A549 (cell line): Measurements from ENCODE around the gene ITIH5. TPM values are rescaled to one million over a fixed set of nuclear protein-coding genes. Genes with fewer than 3 reads are reported as not detected.

Experiments used
- ATAC-seq, 2 experiments: fragments of 200-7000 bp in 1 of 2; fragments of >200 bp in 1 of 2; cut with Nextera tagmentation in 1 of 2; cut with Tn5 transposase in 1 of 2; 3 replicates each; pipeline versions ENCODE4 v1.8.0 to v1.9.1; 2018 to 2020; ENCODE audit warnings: mild to moderate bottlenecking in 1 of 2, moderate library complexity in 1 of 2
- CTCF ChIA-PET: fragments of 300-600 bp; sonication (Branson Sonifier 250); formaldehyde crosslinking; extraction: SDS; loops from one replicate; lab custom pipeline; 2021; ENCODE audit warnings: antibody characterized with exemption, inconsistent platforms; lab: Yijun Ruan, JAX
- POLR2A ChIA-PET: fragments of 350-600 bp; formaldehyde crosslinking; extraction: SDS; loops from one replicate; lab custom pipeline; 2021; ENCODE audit warnings: antibody characterized with exemption, inconsistent platforms; lab: Yijun Ruan, JAX
- DNase-seq, 2 experiments: peaks; one replicate each; pipeline versions ENCODE4 v3.0.0 to v3.0.0-alpha.2; 2011 to 2016; ENCODE audit warnings: low read depth in 1 of 2, low spot score in 1 of 2
- FAIRE-seq: peaks from 2 replicates; lab custom pipeline; 2011; peaks lifted over from hg19 to GRCh38; lab: Jason Lieb, UNC
- H3K27ac ChIP-seq, 2 experiments: fragments of >200 bp; sonication (Bioruptor Twin); formaldehyde crosslinking; 3 replicates each; pipeline ENCODE4 v1.5.1; 2016 to 2017
- H3K4me1 ChIP-seq: fragments of >200 bp; sonication (Bioruptor Twin); formaldehyde crosslinking; 3 replicates; pipeline ENCODE4 v1.6.1; 2016
- H3K4me2 ChIP-seq: fragments of >200 bp; sonication (Bioruptor Twin); formaldehyde crosslinking; 3 replicates; pipeline ENCODE4 v1.6.1; 2016
- H3K4me3 ChIP-seq: fragments of >200 bp; sonication (Bioruptor Twin); formaldehyde crosslinking; 3 replicates; pipeline ENCODE4 v1.5.1; 2016
- H3K9me3 ChIP-seq: fragments of >200 bp; sonication (Bioruptor Twin); formaldehyde crosslinking; 3 replicates; pipeline ENCODE4 v1.6.1; 2016
- CBX2 ChIP-seq: fragments of 200-600 bp; sonication (generic); IDR thresholded peaks from 2 replicates; pipeline ENCODE4 v1.6.1; 2016; ENCODE audit warnings: low read depth, mild to moderate bottlenecking, borderline replicate concordance
- CHD2 ChIP-seq: fragments of 150-350 bp; IDR thresholded peaks from 2 replicates; pipeline ENCODE4 v1.6.1; 2014; ENCODE audit warnings: low read length; ENCODE audit not compliant: partially characterized antibody
- CHD4 ChIP-seq: fragments of 200-600 bp; sonication (generic); IDR thresholded peaks from 2 replicates; pipeline ENCODE4 v1.6.1; 2016; ENCODE audit warnings: antibody characterized with exemption, mild to moderate bottlenecking, borderline replicate concordance
- E2F6 ChIP-seq: IDR thresholded peaks from 2 replicates; pipeline ENCODE4 v1.6.1; 2012; ENCODE audit warnings: low read depth, borderline replicate concordance
- EHF ChIP-seq: fragments of 250-450 bp; sonication (Bioruptor Pico); IDR thresholded peaks from 2 replicates; pipeline ENCODE4 v1.5.0; 2020; ENCODE audit warnings: mild to moderate bottlenecking
- EHMT2 ChIP-seq: fragments of 200-600 bp; sonication (generic); IDR thresholded peaks from 2 replicates; pipeline ENCODE4 v1.6.1; 2016; ENCODE audit warnings: antibody characterized with exemption, low read depth, mild to moderate bottlenecking, moderate library complexity
- EP300 ChIP-seq, 2 experiments: fragments of >200 bp; sonication (Bioruptor Twin); formaldehyde crosslinking; IDR thresholded peaks; 2 replicates in 1 of 2; 3 replicates in 1 of 2; pipeline ENCODE4 v1.6.1; 2016 to 2017
- ESRRA ChIP-seq: fragments of 150-350 bp; IDR thresholded peaks from 2 replicates; pipeline ENCODE4 v1.6.1; 2014; ENCODE audit warnings: mild to moderate bottlenecking, low read length, borderline replicate concordance
- FOSB ChIP-seq: fragments of 250-450 bp; sonication (Bioruptor Pico); IDR thresholded peaks from 2 replicates; pipeline ENCODE4 v1.5.0; 2020; ENCODE audit warnings: mild to moderate bottlenecking, moderate library complexity
- FOXS1 ChIP-seq: fragments of 250-450 bp; sonication (Bioruptor Pico); IDR thresholded peaks from 2 replicates; pipeline ENCODE4 v1.5.0; 2020; ENCODE audit warnings: mild to moderate bottlenecking, moderate library complexity
- GATA3 ChIP-seq: IDR thresholded peaks from 2 replicates; pipeline ENCODE4 v1.6.1; 2012; ENCODE audit warnings: borderline replicate concordance
- HMGXB4 ChIP-seq: fragments of 250-450 bp; sonication (Bioruptor Pico); IDR thresholded peaks from 2 replicates; pipeline ENCODE4 v1.5.0; 2021; ENCODE audit warnings: mild to moderate bottlenecking, moderate library complexity, borderline replicate concordance
- KDM1A ChIP-seq: fragments of 200-600 bp; sonication (generic); IDR thresholded peaks from 2 replicates; pipeline ENCODE4 v1.6.1; 2016; ENCODE audit warnings: low read depth, mild to moderate bottlenecking
- MAZ ChIP-seq: fragments of 150-350 bp; IDR thresholded peaks from 2 replicates; pipeline ENCODE4 v1.6.1; 2014; ENCODE audit warnings: antibody characterized with exemption, low read depth, low read length, borderline replicate concordance
- MYC ChIP-seq: IDR thresholded peaks from 2 replicates; pipeline ENCODE4 v1.6.1; 2012; ENCODE audit warnings: mild to moderate bottlenecking, inconsistent platforms, low read length, improper control_type of control experiment, borderline replicate concordance
- NFE2L2 ChIP-seq: fragments of 150-350 bp; conservative IDR thresholded peaks from 2 replicates; pipeline ENCODE4 v1.6.1; 2014; ENCODE audit warnings: low read length
- NR3C1 ChIP-seq: fragments of >200 bp; sonication (Bioruptor Twin); formaldehyde crosslinking; IDR thresholded peaks from 3 replicates; pipeline ENCODE4 v1.6.1; 2017
- PHF8 ChIP-seq: fragments of 200-600 bp; sonication (generic); IDR thresholded peaks from 2 replicates; pipeline ENCODE4 v1.6.1; 2016; ENCODE audit warnings: low read depth, mild to moderate bottlenecking, antibody characterized with exemption, moderate library complexity, borderline replicate concordance
- RCOR1 ChIP-seq: fragments of 150-350 bp; IDR thresholded peaks from 2 replicates; pipeline ENCODE4 v1.6.1; 2014; ENCODE audit warnings: antibody characterized with exemption, low read length, low read depth
- RFX5 ChIP-seq: fragments of 450-650 bp; IDR thresholded peaks from 2 replicates; pipeline ENCODE4 v1.7.1; 2014; ENCODE audit warnings: antibody characterized with exemption, mild to moderate bottlenecking, moderate library complexity
- RNF2 ChIP-seq: fragments of 200-600 bp; sonication (generic); IDR thresholded peaks from 2 replicates; pipeline ENCODE4 v1.6.1; 2016; ENCODE audit warnings: low read depth, mild to moderate bottlenecking, antibody characterized with exemption, moderate library complexity, borderline replicate concordance
- SREBF2 ChIP-seq: fragments of 450-650 bp; IDR thresholded peaks from 2 replicates; pipeline ENCODE4 v1.6.1; 2014; ENCODE audit warnings: mild to moderate bottlenecking, moderate library complexity
- TP53 ChIP-seq: fragments of 250-450 bp; sonication (Bioruptor Pico); IDR thresholded peaks from 2 replicates; pipeline ENCODE4 v1.5.0; 2021; ENCODE audit warnings: mild to moderate bottlenecking, moderate library complexity
- ZFP36 ChIP-seq: fragments of 450-650 bp; IDR thresholded peaks from 2 replicates; pipeline ENCODE4 v1.6.1; 2014; ENCODE audit warnings: borderline replicate concordance; ENCODE audit not compliant: partially characterized antibody
- WGBS: methylation state at CpG from one replicate; pipeline ENCODE4 v1.1.6; 2017; ENCODE audit errors: missing lambda C conversion rate; 5-methylcytosine and 5-hydroxymethylcytosine counted together
- polyA plus RNA-seq, 4 experiments: library from polyadenylated mRNA; depleted of rRNA in 3 of 4; stranded (reverse); fragments of >200 nt; fragmentation: RNase III in 1 of 4; extraction: RNeasy Plus Mini Kit Qiagen cat#74134 plus additional on column Dnase treatment in 1 of 4; gene quantifications; 2 replicates in 3 of 4; 3 replicates in 1 of 4; pipeline ENCODE4 v1.2.3, GENCODE V29; 2011 to 2017
- TF ChIP-seq, protein P1 (sequence below): fragments of 200-600 bp; sonication (generic); IDR thresholded peaks from 2 replicates; pipeline ENCODE4 v1.6.1; 2016; ENCODE audit warnings: antibody characterized with exemption, mild to moderate bottlenecking, moderate library complexity
- TF ChIP-seq, protein P2 (sequence below): fragments of 450-650 bp; IDR thresholded peaks from 2 replicates; pipeline ENCODE4 v1.6.1; 2014; ENCODE audit warnings: antibody characterized with exemption

ITIH5 gene
- polyA plus RNA-seq, 2 of the 4 experiments (the other 2 are of a cell fraction) = 0.03 to 0.05 TPM

DNA sequence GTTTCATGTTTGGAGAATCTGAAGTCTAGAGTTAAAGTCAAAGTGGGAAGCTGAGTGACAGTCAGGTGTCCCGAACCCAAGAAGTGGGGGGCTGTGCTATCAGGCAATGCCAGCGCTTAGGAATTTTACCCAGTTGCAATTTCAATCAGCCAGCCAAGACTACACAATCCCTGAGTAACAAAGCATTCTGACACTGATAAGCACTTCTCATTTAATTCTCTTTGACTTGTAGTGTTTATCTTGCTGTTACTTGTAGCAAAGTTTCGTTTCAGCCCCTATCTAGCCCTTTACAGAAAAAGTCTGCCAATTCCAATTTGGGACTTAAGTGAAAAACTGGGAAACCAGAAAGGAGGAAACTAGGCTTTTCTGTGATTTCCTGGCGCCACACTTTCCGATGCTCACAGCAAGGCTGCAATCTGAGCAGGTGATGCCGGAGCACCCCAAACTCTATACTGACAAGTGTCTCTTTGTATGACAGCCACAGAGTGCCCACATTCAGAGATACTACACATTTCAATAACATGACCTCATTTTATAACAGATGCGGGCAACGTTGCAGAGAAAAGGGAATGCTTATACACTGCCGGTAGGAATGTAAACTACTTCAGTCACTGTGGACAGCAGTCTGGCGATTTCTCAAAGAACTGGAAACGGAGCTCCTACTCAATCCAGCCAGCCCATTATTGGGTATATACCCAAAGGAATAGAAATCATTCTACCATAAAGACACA is 61.0 kb downstream of the ITIH5 start:
- ChIA-PET CTCF (no interaction called here), POLR2A (no interaction called here)
- H3K4me1 ChIP-seq = no peaks in the 10 kb centered on the region
- TF ChIP-seq CHD4 = no peak
- TF ChIP-seq RFX5 = no peak
- TF ChIP-seq RCOR1 = no peak
- H3K27ac ChIP-seq = no peak overlapping the region
- no peak for DNase-seq
- H3K4me2 ChIP-seq = no peak overlapping the region
- 41% methylated on average over 11 of the region's 11 CpGs for WGBS
- no peaks in the 10 kb centered on the region for H3K9me3 ChIP-seq
- FAIRE-seq = no peak
- ATAC-seq = no peak
- H3K4me3 ChIP-seq = no peak overlapping the region

- TF ChIP-seq MYC = no peak
- TF ChIP-seq EHF (CRISPR knock-in tag) = no peak
- TF ChIP-seq GATA3 = no peak
- no peak for TF ChIP-seq RFX5
- no peak for TF ChIP-seq EHMT2
- WGBS = 14% methylated on average over 1 of the region's 3 CpGs
- no peak for FAIRE-seq
- POLR2A ChIA-PET = no interaction called here
- CTCF ChIA-PET = interaction anchor here (0.9 kb wide), 1 partner anchor 11 kb away, joined by 3 read pairs; no protein-coding TSS in a partner anchor
- H3K9me3 ChIP-seq = no peaks in the 10 kb centered on the region
- H3K27ac ChIP-seq = no peak overlapping the region
- H3K4me2 ChIP-seq = no peak overlapping the region
- no peaks in the 10 kb centered on the region for H3K4me1 ChIP-seq
- DNase-seq = no peak
- no peak for ATAC-seq
- H3K4me3 ChIP-seq = no peak overlapping the region
Observed at GRCh38 chr10:7601023-7601656, 65.6 kb downstream of the ITIH5 start.

DNA sequence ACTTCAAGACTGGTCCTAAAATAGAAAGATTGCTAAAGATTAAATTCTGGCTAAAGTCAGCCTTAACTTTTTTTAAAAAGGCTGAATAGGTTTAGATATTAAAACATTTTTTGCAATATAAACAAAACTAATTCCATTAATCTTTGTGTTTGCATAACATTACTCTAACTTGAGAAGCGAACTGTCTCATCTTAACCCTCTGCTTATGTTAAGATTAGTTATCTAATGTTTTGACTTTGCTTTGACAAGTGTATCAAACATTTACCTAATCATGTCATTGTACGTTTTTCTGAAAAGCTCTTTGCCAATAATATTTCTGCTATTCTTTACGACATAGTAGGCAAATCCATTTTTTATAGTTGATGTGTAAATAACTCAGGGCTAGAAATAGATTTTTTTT is 68.0 kb downstream of the ITIH5 start:
- no peak for FAIRE-seq
- POLR2A ChIA-PET = no interaction called here
- WGBS = 3% methylated on average over 3 of the region's 3 CpGs

DNA sequence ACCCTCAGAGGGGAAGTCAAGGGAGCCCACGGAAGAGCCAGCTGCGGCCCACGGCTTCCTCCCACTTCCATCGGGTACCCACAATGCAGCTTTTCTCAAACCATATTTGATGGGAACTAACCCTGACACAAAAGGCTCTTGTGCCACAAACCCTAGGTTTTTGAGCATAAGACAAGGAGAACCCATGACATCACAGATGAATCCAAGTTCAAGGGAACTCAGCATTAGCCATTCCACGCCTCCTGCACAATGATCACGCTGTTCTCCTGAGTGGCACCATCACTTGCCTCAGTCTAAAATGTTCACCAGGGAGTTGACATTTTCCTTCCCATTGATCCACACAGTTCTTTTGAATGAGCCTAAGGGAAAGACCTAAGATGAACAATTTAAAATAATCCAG is 70.4 kb downstream of the ITIH5 start:
- no peaks in the 10 kb centered on the region for H3K4me1 ChIP-seq
- no peak overlapping the region for H3K4me3 ChIP-seq
- no peak overlapping the region for H3K27ac ChIP-seq
- 37% methylated on average over 6 of the region's 6 CpGs for WGBS
- POLR2A ChIA-PET = no interaction called here
- H3K4me2 ChIP-seq = no peak overlapping the region
- DNase-seq (no peak), ATAC-seq (no peak), FAIRE-seq (no peak)
- H3K9me3 ChIP-seq = no peaks in the 10 kb centered on the region
- CTCF ChIA-PET = interaction anchor here (1.2 kb wide), 1 partner anchor 12 kb away, joined by 5 read pairs; no protein-coding TSS in a partner anchor
- TF ChIP-seq TP53 (no peak), PHF8 (no peak), HMGXB4 (CRISPR knock-in tag) (no peak), RNF2 (no peak)
- TF ChIP-seq, protein P1, sequence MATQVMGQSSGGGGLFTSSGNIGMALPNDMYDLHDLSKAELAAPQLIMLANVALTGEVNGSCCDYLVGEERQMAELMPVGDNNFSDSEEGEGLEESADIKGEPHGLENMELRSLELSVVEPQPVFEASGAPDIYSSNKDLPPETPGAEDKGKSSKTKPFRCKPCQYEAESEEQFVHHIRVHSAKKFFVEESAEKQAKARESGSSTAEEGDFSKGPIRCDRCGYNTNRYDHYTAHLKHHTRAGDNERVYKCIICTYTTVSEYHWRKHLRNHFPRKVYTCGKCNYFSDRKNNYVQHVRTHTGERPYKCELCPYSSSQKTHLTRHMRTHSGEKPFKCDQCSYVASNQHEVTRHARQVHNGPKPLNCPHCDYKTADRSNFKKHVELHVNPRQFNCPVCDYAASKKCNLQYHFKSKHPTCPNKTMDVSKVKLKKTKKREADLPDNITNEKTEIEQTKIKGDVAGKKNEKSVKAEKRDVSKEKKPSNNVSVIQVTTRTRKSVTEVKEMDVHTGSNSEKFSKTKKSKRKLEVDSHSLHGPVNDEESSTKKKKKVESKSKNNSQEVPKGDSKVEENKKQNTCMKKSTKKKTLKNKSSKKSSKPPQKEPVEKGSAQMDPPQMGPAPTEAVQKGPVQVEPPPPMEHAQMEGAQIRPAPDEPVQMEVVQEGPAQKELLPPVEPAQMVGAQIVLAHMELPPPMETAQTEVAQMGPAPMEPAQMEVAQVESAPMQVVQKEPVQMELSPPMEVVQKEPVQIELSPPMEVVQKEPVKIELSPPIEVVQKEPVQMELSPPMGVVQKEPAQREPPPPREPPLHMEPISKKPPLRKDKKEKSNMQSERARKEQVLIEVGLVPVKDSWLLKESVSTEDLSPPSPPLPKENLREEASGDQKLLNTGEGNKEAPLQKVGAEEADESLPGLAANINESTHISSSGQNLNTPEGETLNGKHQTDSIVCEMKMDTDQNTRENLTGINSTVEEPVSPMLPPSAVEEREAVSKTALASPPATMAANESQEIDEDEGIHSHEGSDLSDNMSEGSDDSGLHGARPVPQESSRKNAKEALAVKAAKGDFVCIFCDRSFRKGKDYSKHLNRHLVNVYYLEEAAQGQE = no peak

More for the DNA sequence above, 68.0 kb downstream of the ITIH5 start:
- DNase-seq = no peak
- CTCF ChIA-PET = interaction anchor here (1.4 kb wide), 1 partner anchor 75 kb away, joined by 3 read pairs; no protein-coding TSS in a partner anchor
- TF ChIP-seq CBX2 (no peak), SREBF2 (no peak), FOXS1 (CRISPR knock-in tag) (no peak), ESRRA (no peak), TP53 (no peak), RCOR1 (no peak), ZFP36 (no peak), NFE2L2 (no peak), MAZ (no peak), KDM1A (no peak), CHD2 (no peak), EP300 (IDR thresholded peaks at IDR 0.05) (no peak), NR3C1 (no peak), RNF2 (no peak), E2F6 (no peak), FOSB (CRISPR knock-in tag) (no peak)
- TF ChIP-seq, protein P2, sequence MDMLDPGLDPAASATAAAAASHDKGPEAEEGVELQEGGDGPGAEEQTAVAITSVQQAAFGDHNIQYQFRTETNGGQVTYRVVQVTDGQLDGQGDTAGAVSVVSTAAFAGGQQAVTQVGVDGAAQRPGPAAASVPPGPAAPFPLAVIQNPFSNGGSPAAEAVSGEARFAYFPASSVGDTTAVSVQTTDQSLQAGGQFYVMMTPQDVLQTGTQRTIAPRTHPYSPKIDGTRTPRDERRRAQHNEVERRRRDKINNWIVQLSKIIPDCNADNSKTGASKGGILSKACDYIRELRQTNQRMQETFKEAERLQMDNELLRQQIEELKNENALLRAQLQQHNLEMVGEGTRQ = no peak
- Histone ChIP-seq H3K4me1 (no peaks in the 10 kb centered on the region), H3K27ac (no peak overlapping the region), H3K9me3 (no peaks in the 10 kb centered on the region), H3K4me2 (no peak overlapping the region), H3K4me3 (no peak overlapping the region)
- ATAC-seq = no peak
